Measurements from ENCODE around the gene ZNF414.

The ZNF414 gene

DNA sequence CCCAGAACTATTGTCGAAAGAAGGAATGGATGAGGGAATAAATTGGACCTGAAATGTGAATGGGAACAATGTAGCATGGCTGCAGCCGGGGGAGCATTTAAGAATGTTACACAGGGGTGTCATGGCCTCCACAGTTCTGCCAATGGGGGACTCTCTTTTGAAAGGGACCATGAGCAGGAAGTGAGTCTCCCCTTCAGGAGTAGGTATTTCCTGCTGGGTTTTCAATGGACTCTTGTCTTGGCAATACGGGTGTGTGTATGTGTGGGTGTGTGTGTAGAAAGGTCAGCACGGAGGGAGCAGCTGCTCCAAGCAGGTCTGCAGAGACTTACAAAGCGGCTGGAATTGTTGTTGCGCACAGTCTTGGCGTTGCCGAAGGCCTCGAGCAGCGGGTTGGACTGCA, 38.8 kb upstream of the ZNF414 start:
- Histone ChIP-seq H3K27ac (peak overlapping the region; percentile 28), H3K9me3 (no peaks in the 10 kb centered on the region), H3K36me3 (peaks cover 99% of the 10 kb centered on the region), H3K4me1 (ENCODE audit: control insufficient read depth in 1 of 2, insufficient read depth in 1 of 2, low read depth in 1 of 2, low read length in 1 of 2) (peaks cover 11% of the 10 kb centered on the region in 2 experiments), H3K27me3 (no peaks in the 10 kb centered on the region), H3K4me3 (ENCODE audit: low read depth in 1 of 2, low read length in 1 of 2) (no peak overlapping the region)
- TF ChIP-seq, protein P1, sequence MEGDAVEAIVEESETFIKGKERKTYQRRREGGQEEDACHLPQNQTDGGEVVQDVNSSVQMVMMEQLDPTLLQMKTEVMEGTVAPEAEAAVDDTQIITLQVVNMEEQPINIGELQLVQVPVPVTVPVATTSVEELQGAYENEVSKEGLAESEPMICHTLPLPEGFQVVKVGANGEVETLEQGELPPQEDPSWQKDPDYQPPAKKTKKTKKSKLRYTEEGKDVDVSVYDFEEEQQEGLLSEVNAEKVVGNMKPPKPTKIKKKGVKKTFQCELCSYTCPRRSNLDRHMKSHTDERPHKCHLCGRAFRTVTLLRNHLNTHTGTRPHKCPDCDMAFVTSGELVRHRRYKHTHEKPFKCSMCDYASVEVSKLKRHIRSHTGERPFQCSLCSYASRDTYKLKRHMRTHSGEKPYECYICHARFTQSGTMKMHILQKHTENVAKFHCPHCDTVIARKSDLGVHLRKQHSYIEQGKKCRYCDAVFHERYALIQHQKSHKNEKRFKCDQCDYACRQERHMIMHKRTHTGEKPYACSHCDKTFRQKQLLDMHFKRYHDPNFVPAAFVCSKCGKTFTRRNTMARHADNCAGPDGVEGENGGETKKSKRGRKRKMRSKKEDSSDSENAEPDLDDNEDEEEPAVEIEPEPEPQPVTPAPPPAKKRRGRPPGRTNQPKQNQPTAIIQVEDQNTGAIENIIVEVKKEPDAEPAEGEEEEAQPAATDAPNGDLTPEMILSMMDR (IDR thresholded peaks at IDR 0.05), result no peak

DNA sequence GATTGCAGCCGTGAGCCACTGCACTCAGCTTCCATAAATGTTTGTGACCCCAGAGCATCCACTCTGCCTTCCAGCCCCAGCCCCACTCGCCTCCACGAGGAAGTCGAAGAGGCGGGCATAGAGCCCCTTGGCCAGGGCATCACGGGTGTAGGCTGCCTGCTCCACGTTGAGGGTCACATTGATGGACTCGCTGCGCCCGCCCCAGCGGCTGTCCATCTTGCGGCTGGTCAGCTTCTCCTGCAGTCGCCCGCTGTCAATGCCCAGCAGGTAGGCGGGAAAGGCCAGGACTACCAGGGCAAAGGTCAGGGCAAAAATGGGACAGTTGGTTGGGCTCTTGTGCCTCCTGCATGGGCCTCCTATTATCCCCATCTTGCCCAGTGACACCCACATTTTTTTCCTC, 36.1 kb upstream of the ZNF414 start:
- Histone ChIP-seq H3K4me3 (ENCODE audit: low read depth in 1 of 2, low read length in 1 of 2) (no peak overlapping the region), H3K36me3 (peaks cover 100% of the 10 kb centered on the region), H3K4me1 (ENCODE audit: control insufficient read depth in 1 of 2, insufficient read depth in 1 of 2, low read depth in 1 of 2, low read length in 1 of 2) (no peaks in the 10 kb centered on the region), H3K27ac (peak overlapping the region; percentile 38), H3K27me3 (no peaks in the 10 kb centered on the region), H3K9me3 (no peaks in the 10 kb centered on the region)
- TF ChIP-seq, protein P1 (IDR thresholded peaks at IDR 0.05), result no peak

DNA sequence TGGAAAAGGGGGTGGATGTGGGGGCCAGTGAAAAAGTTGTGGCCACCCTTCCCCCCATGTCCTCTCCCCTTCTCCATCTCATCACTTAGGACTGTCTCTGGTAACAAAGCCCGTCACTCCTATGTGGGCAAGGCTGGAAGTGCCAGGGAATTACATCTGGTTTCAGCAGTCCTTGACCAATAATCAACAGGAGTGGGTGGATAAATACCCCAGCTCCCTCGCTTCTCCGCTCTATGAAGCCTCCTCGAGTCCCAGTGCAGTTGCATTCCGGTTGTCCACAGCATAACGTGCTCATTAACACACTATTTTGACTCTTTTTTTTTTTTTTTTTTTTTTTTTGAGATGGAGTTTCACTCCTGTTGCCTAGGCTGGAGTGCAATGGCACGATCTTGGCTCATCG, 31.8 kb upstream of the ZNF414 start:
- H3K27me3 ChIP-seq, result no peaks in the 10 kb centered on the region
- no peak overlapping the region for H3K4me3 ChIP-seq (ENCODE audit: low read depth in 1 of 2, low read length in 1 of 2)
- H3K9me3 ChIP-seq, result no peaks in the 10 kb centered on the region
- TF ChIP-seq, protein P1 (IDR thresholded peaks at IDR 0.05), result no peak
- H3K4me1 ChIP-seq (ENCODE audit: control insufficient read depth in 1 of 2, insufficient read depth in 1 of 2, low read depth in 1 of 2, low read length in 1 of 2), result peaks cover 6 to 7% of the 10 kb centered on the region in 2 experiments
- peak overlapping the region; percentile 52 for H3K27ac ChIP-seq
- peaks cover 99% of the 10 kb centered on the region for H3K36me3 ChIP-seq

DNA sequence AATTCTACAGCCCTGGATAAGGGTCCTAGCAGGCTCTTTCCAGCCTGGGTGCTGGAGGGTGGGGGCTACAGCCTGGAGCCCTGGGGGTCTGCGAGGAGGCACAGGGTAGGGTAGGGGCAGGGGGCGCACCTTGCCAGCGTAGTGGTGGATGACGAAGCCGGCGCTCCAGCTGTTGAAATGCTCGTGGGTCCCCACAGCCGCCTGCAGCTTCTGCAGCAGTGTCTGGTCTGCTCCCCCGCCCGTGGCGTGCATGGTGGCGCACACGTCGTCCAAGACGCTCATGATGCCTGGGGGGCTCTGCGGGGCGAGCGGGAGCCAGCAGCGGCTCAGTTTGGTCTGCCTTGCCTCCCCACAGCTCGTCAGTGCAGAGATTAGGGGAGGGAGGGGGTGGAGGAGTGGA, 30.2 kb upstream of the ZNF414 start:
- peaks cover 99% of the 10 kb centered on the region for H3K36me3 ChIP-seq
- H3K27me3 ChIP-seq, result no peaks in the 10 kb centered on the region
- peak overlapping the region; percentile 52 for H3K27ac ChIP-seq
- H3K9me3 ChIP-seq, result peaks cover 9% of the 10 kb centered on the region
- no peak overlapping the region for H3K4me3 ChIP-seq (ENCODE audit: low read depth in 1 of 2, low read length in 1 of 2)
- TF ChIP-seq, protein P1 (IDR thresholded peaks at IDR 0.05), result no peak
- H3K4me1 ChIP-seq (ENCODE audit: control insufficient read depth in 1 of 2, insufficient read depth in 1 of 2, low read depth in 1 of 2, low read length in 1 of 2), result peaks cover 15 to 18% of the 10 kb centered on the region in 2 experiments

DNA sequence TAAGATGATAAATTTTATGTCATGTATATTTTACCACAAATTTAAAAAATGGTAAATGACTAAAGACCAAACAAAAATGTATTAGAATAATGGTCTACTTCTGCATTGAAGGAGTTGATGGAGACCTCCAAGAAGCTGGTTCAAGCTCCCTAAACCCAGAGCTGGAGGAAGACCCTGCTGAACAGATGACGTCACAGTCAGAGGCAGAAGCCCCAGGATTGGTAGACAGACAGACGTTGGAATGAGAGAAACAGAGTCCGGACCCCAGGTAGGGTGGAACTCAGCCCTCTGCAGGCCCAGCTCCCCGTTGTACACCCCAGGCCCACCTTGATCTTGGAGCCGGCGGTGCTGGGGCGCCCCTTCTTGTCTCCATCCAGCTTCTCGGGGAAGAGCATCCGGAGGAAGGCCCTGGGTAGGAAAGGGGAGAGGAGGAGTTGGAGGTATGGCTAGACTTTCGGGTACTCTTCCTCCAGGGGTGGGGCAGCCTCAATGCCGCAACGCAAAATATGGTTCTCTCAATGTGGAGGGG, 25.7 kb upstream of the ZNF414 start:
- peak overlapping the region; percentile 83 for H3K27ac ChIP-seq
- peaks cover 15 to 18% of the 10 kb centered on the region in 2 experiments for H3K4me1 ChIP-seq (ENCODE audit: control insufficient read depth in 1 of 2, insufficient read depth in 1 of 2, low read depth in 1 of 2, low read length in 1 of 2)
- TF ChIP-seq, protein P1 (IDR thresholded peaks at IDR 0.05), result no peak
- H3K36me3 ChIP-seq, result peaks cover 99% of the 10 kb centered on the region
- H3K4me3 ChIP-seq (ENCODE audit: low read depth in 1 of 2, low read length in 1 of 2), result no peak overlapping the region
- H3K9me3 ChIP-seq, result peaks cover 14% of the 10 kb centered on the region
- no peaks in the 10 kb centered on the region for H3K27me3 ChIP-seq
